Measurements from ENCODE around the gene CDC42EP5.
"Not testable (repeated sequence)": the region's sequence is repeated elsewhere in the genome, so short reads cannot be mapped to it uniquely, and the experiment has no call there.

DNA sequence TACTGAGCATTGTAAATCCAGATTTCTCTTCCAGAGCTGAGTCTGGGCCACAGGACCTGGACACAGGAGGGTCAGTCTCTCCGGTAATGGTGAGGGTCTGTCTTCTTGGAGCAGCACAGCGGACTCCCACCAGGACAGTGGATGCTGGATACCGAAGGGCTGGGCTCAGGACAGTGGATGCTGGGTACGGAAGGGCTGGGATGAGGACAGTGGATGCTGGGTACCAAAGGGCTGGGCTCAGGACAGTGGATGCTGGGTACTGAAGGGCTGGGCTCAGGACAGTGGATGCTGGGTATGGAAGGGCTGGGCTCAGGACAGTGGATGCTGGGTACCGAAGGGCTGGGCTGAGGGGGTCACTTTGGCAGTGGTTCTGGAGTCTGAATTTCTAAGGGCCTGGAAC, 20.0 kb upstream of the CDC42EP5 start:
- TF ChIP-seq, protein P1, sequence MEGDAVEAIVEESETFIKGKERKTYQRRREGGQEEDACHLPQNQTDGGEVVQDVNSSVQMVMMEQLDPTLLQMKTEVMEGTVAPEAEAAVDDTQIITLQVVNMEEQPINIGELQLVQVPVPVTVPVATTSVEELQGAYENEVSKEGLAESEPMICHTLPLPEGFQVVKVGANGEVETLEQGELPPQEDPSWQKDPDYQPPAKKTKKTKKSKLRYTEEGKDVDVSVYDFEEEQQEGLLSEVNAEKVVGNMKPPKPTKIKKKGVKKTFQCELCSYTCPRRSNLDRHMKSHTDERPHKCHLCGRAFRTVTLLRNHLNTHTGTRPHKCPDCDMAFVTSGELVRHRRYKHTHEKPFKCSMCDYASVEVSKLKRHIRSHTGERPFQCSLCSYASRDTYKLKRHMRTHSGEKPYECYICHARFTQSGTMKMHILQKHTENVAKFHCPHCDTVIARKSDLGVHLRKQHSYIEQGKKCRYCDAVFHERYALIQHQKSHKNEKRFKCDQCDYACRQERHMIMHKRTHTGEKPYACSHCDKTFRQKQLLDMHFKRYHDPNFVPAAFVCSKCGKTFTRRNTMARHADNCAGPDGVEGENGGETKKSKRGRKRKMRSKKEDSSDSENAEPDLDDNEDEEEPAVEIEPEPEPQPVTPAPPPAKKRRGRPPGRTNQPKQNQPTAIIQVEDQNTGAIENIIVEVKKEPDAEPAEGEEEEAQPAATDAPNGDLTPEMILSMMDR (IDR thresholded peaks at IDR 0.05): not testable (repeated sequence)
- not testable (repeated sequence) for TF ChIP-seq POLR2A, EP300, POLR2AphosphoS5 (IDR thresholded peaks at IDR 0.05)
